GM12865 (cell line): ENCODE data around the gene EVI5.
"Not testable (repeated sequence)": the region's sequence is repeated elsewhere in the genome, so short reads cannot be mapped to it uniquely, and the experiment has no call there.

Experiments
- DNase-seq: peaks from one replicate; pipeline ENCODE4 v3.0.0; 2010; ENCODE audit warnings: low read depth
- H3K4me3 ChIP-seq: 2 replicates; pipeline ENCODE4 v1.5.1; 2011; ENCODE audit warnings: mild to moderate bottlenecking, low read depth, low read length, control low read depth
- TF ChIP-seq, protein P1 (sequence below): IDR thresholded peaks from 2 replicates; pipeline ENCODE4 v1.5.1; 2011; ENCODE audit warnings: low read length, control low read depth, low read depth, inconsistent platforms; ENCODE audit not compliant: insufficient read depth; ENCODE audit errors: missing control alignments

The EVI5 gene

DNA sequence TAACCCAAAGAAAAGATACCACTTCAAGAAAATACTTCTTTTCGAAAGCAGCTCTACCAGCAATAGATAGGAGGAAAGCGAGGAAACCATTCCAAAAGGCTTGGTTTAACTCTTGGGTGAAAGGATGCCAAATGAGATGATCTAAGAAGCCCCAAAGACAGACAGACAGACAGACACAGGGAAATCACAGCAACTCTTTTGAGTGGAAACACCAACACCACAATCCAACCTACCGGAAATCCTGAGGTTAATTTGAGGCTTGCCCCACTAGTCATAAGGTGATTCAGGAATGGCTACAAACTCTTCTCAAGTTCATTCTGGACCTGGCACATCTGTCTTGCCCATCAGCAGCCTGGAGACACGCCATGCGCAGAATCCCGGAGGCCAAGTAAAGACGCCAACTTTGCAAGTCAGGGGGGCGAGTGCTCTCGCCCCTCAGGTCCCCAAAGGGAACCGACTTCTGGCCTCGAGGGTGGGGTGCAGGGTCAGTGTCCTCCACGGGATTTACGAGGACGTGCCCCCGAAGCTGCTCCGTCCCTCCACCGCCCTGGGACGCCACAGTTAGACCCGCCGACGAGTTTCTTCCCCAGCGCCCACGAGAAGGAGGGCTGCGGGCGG lies 778 bp downstream of the EVI5 start:
- TF ChIP-seq, protein P1, sequence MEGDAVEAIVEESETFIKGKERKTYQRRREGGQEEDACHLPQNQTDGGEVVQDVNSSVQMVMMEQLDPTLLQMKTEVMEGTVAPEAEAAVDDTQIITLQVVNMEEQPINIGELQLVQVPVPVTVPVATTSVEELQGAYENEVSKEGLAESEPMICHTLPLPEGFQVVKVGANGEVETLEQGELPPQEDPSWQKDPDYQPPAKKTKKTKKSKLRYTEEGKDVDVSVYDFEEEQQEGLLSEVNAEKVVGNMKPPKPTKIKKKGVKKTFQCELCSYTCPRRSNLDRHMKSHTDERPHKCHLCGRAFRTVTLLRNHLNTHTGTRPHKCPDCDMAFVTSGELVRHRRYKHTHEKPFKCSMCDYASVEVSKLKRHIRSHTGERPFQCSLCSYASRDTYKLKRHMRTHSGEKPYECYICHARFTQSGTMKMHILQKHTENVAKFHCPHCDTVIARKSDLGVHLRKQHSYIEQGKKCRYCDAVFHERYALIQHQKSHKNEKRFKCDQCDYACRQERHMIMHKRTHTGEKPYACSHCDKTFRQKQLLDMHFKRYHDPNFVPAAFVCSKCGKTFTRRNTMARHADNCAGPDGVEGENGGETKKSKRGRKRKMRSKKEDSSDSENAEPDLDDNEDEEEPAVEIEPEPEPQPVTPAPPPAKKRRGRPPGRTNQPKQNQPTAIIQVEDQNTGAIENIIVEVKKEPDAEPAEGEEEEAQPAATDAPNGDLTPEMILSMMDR: no peak
- peak; percentile 76 for DNase-seq
- peak overlapping the region; percentile 59 for H3K4me3 ChIP-seq

- DNase-seq: not testable (repeated sequence)
- H3K4me3 ChIP-seq: peak overlapping the region; percentile 59; the same call in 1 of the 2 replicates
Observed at GRCh38 chr1:92783550-92783949, 1.4 kb downstream of the EVI5 start.

DNA sequence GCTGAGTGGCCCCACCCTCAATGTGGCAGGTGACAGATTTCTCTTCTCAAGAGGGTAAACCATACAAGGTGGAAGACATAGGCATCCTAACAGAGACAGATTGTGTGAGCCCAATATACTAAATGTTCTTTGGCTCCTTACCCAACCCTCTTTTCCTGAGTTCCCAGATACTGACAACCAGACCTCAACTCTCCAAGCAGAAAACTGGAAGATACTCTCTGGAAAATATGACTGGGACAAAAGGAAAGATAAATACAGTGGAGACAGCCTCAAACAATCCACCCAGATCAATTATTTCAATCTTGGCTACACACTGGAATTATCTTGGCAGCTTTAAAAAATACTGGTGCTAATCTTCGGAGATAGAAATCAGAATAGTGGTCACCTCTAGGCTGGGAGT lies 6.5 kb downstream of the EVI5 start:
- no peak for DNase-seq
- TF ChIP-seq, protein P1: no peak
- H3K4me3 ChIP-seq: no peak overlapping the region

GRCh38 chr1:92774407-92774806 lies 10.5 kb downstream of the EVI5 start:
- TF ChIP-seq, protein P1: no peak
- no peak for DNase-seq
- H3K4me3 ChIP-seq: no peak overlapping the region

- not testable (repeated sequence) for DNase-seq, H3K4me3 ChIP-seq
Observed at GRCh38 chr1:92773749-92774148, 11.2 kb downstream of the EVI5 start.

DNA sequence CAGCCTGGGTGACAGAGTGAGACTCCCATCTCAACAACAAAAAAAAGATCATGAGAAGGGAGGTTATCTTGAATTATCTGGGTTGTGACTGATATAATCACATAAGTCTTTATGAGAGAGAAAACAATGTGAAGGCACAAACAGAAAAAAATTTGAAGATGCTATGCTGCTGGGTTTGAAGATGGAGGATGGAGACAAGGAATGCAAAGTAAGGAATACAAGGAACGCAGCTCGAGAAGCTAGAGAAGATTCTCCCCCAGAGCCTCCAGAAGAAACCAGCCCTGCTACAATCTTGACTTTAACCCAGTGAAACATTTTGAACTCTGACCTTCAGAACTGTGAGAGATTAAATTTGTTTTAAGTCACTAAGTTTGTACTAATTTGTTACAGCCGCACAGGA lies 15.1 kb downstream of the EVI5 start:
- H3K4me3 ChIP-seq: no peak overlapping the region
- TF ChIP-seq, protein P1: no peak
- DNase-seq: no peak

DNA sequence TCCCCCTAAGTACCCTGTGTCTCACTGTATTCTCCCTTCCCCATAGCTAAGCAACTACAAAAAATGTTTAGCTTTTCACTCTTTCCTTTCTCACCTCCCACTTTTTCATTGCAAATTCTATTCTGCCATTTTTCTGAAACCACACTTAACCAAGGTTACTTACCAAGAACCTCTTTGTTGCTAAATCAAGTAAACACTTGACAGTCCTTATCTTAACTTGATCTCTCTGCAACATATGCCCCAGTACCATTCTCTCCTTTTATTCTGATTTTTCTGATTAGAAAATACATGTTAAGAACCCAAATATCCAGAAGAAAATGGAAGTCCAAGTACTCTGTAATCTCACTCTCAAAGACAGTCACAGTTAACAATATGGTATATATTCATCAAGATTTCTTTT lies 16.0 kb downstream of the EVI5 start:
- TF ChIP-seq, protein P1: no peak
- DNase-seq: no peak
- no peak overlapping the region for H3K4me3 ChIP-seq

DNA sequence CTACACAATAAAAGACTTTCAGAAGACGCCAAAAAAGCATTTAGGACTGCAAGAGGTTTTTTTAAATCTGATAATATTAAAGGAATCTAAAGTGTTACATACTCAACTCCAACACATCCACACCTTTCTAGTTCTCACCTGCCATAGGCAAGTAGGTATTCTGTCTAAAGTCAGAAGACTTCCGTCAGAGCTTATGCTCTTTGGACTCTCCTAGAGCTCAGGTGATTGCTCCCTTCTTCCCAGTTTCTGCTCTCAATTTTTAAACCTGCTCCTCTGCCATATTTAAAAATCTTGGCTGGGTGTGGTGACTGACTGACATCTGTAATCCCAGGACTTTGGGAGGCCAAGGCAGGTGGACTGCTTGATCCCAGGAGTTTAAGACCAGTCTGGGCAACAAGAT lies 16.6 kb downstream of the EVI5 start:
- DNase-seq: no peak
- H3K4me3 ChIP-seq: no peak overlapping the region
- TF ChIP-seq, protein P1: no peak
